ENCODE data around the gene LYRM1. TPM values are rescaled to one million over a fixed set of nuclear protein-coding genes. Genes with fewer than 3 reads are reported as not detected.
A peak's percentile ranks its signal among the peaks of the same experiment; 100 is the strongest.

LYRM1 gene
- total RNA-seq, 4 donors from 2014 or later, result 24.3 to 27.3 (median 25.5) TPM

GRCh38 chr16:20916942-20917341 lies 16.4 kb downstream of the LYRM1 start:
- WGBS, 2 donors, result 90% methylated on average over 4 of the region's 4 CpGs
- DNase-seq (ENCODE audit: low spot score in 2 of 2), result no peak
- no peak for TF ChIP-seq CTCF (IDR thresholded peaks at IDR 0.05)
- no peak for TF ChIP-seq POLR2A (IDR thresholded peaks at IDR 0.05)
- intact Hi-C loops (cut with DNase I; ENCODE audit: low total_unique reads), result no loop called here
- no peak overlapping the region for H3K4me3 ChIP-seq (ENCODE audit: low read depth, poor library complexity, severe bottlenecking)

- DNase-seq (ENCODE audit: low spot score in 2 of 2), result peak; percentile 44 to 89
- WGBS, 2 donors, result 62 to 63% methylated on average over 4 of the region's 4 CpGs
- intact Hi-C loops (cut with DNase I; ENCODE audit: low total_unique reads), result no loop called here
- TF ChIP-seq POLR2A (IDR thresholded peaks at IDR 0.05) (no peak), CTCF (IDR thresholded peaks at IDR 0.05) (no peak)
- H3K4me3 ChIP-seq (ENCODE audit: low read depth, poor library complexity, severe bottlenecking), result no peak overlapping the region
Observed at GRCh38 chr16:20918486-20919239, 18.1 kb downstream of the LYRM1 start.

- DNase-seq (ENCODE audit: low spot score in 2 of 2), result no peak
- intact Hi-C loops (cut with DNase I; ENCODE audit: low total_unique reads), result no loop called here
- 81 to 88% methylated on average over 5 of the region's 5 CpGs for WGBS, 2 donors
- no peak overlapping the region for H3K4me3 ChIP-seq (ENCODE audit: low read depth, poor library complexity, severe bottlenecking)
- TF ChIP-seq CTCF (IDR thresholded peaks at IDR 0.05), result no peak
- TF ChIP-seq POLR2A (IDR thresholded peaks at IDR 0.05), result no peak
Observed at GRCh38 chr16:20920091-20920490, 19.5 kb downstream of the LYRM1 start.

- intact Hi-C loops (cut with DNase I; ENCODE audit: low total_unique reads), result no loop called here
- no peak overlapping the region for H3K4me3 ChIP-seq (ENCODE audit: low read depth, poor library complexity, severe bottlenecking)
- peak in 1 of 2 donors; percentile 8 for DNase-seq (ENCODE audit: low spot score in 2 of 2)
- 98 to 100% methylated on average over 2 of the region's 2 CpGs for WGBS, 2 donors
- TF ChIP-seq CTCF (IDR thresholded peaks at IDR 0.05) (no peak), POLR2A (IDR thresholded peaks at IDR 0.05) (no peak)
Observed at GRCh38 chr16:20920799-20921198, 20.2 kb downstream of the LYRM1 start.

GRCh38 chr16:20923876-20924275 lies 23.3 kb downstream of the LYRM1 start:
- TF ChIP-seq POLR2A (IDR thresholded peaks at IDR 0.05), result no peak
- no peak for TF ChIP-seq CTCF (IDR thresholded peaks at IDR 0.05)
- peak in 1 of 2 donors; percentile 76 for DNase-seq (ENCODE audit: low spot score in 2 of 2)
- intact Hi-C loops (cut with DNase I; ENCODE audit: low total_unique reads), result no loop called here
- 74 to 79% methylated on average over 3 of the region's 3 CpGs for WGBS, 2 donors
- no peak overlapping the region for H3K4me3 ChIP-seq (ENCODE audit: low read depth, poor library complexity, severe bottlenecking)

- TF ChIP-seq POLR2A (IDR thresholded peaks at IDR 0.05) (no peak), CTCF (IDR thresholded peaks at IDR 0.05) (no peak)
- WGBS, 2 donors, result 94 to 100% methylated on average over 1 of the region's 1 CpG
- no peak overlapping the region for H3K4me3 ChIP-seq (ENCODE audit: low read depth, poor library complexity, severe bottlenecking)
- peak in 1 of 2 donors; percentile 0 for DNase-seq (ENCODE audit: low spot score in 2 of 2)
- intact Hi-C loops (cut with DNase I; ENCODE audit: low total_unique reads), result no loop called here
Observed at GRCh38 chr16:20925751-20926150, 25.2 kb downstream of the LYRM1 start.

Data from lower leg skin (tissue), 4 donors.